H9 (cell line): ENCODE measurements around the gene NUBPL. TPM values are rescaled to one million over a fixed set of nuclear protein-coding genes. Genes with fewer than 3 reads are reported as not detected.
"Not testable (repeated sequence)": the region's sequence is repeated elsewhere in the genome, so short reads cannot be mapped to it uniquely, and the experiment has no call there.

ENCODE experiments used
- DNase-seq: peaks from one replicate; pipeline ENCODE4 v3.0.0-alpha.2; 2017
- H2AFZ ChIP-seq: one replicate; pipeline ENCODE4 v1.6.1; 2013; ENCODE audit warnings: mild to moderate bottlenecking, low read length, control low read depth, moderate library complexity
- H2AK5ac ChIP-seq: 2 replicates; pipeline ENCODE4 v1.6.1; 2013; ENCODE audit warnings: low read length, control low read depth, mixed read lengths; ENCODE audit not compliant: insufficient read length
- H2BK120ac ChIP-seq: one replicate; pipeline ENCODE4 v1.6.1; 2013; ENCODE audit warnings: low read depth, mild to moderate bottlenecking, low read length, control low read depth, inconsistent platforms; ENCODE audit not compliant: poor library complexity, severe bottlenecking
- H2BK12ac ChIP-seq: 2 replicates; pipeline ENCODE4 v1.6.1; 2013; ENCODE audit warnings: low read length, control low read depth, mixed read lengths, low read depth; ENCODE audit not compliant: insufficient read length
- H2BK15ac ChIP-seq: 2 replicates; pipeline ENCODE4 v1.6.1; 2013; ENCODE audit warnings: low read depth, low read length, control low read depth
- H2BK20ac ChIP-seq: one replicate; pipeline ENCODE4 v1.6.1; 2013; ENCODE audit warnings: low read depth, mild to moderate bottlenecking, low read length, control low read depth, inconsistent platforms; ENCODE audit not compliant: poor library complexity, severe bottlenecking
- H2BK5ac ChIP-seq: 2 replicates; pipeline ENCODE4 v1.6.1; 2013; ENCODE audit warnings: low read length, control low read depth, mixed read lengths; ENCODE audit not compliant: insufficient read length
- H3K14ac ChIP-seq: 2 replicates; pipeline ENCODE4 v1.6.1; 2013; ENCODE audit warnings: low read length, control low read depth; ENCODE audit not compliant: insufficient read depth
- H3K18ac ChIP-seq: 2 replicates; pipeline ENCODE4 v1.6.1; 2013; ENCODE audit warnings: low read depth, mild to moderate bottlenecking, mixed read lengths, low read length, control low read depth; ENCODE audit not compliant: insufficient read length
- H3K23ac ChIP-seq: 2 replicates; pipeline ENCODE4 v1.6.1; 2013; ENCODE audit warnings: low read length, control low read depth, mixed read lengths, low read depth; ENCODE audit not compliant: insufficient read length
- H3K23me2 ChIP-seq: 2 replicates; pipeline ENCODE4 v1.6.1; 2013; ENCODE audit warnings: low read depth, mild to moderate bottlenecking, mixed read lengths, low read length, control low read depth; ENCODE audit not compliant: insufficient read length, poor library complexity, severe bottlenecking
- H3K27ac ChIP-seq: 2 replicates; pipeline ENCODE4 v1.5.1; 2013; ENCODE audit warnings: low read length, control low read depth, mixed read lengths, low read depth; ENCODE audit not compliant: insufficient read length
- H3K27me3 ChIP-seq: 2 replicates; pipeline ENCODE4 v1.6.1; 2013; ENCODE audit warnings: low read length, control low read depth, inconsistent platforms; ENCODE audit not compliant: insufficient read depth
- H3K4ac ChIP-seq: 2 replicates; pipeline ENCODE4 v1.6.1; 2013; ENCODE audit warnings: low read depth, mild to moderate bottlenecking, control low read depth, inconsistent platforms, low read length, moderate library complexity
- H3K4me1 ChIP-seq: 2 replicates; pipeline ENCODE4 v1.6.1; 2013; ENCODE audit warnings: low read length, control low read depth, inconsistent platforms; ENCODE audit not compliant: insufficient read depth
- H3K4me2 ChIP-seq: 2 replicates; pipeline ENCODE4 v1.6.1; 2013; ENCODE audit warnings: low read length, control low read depth, mixed read lengths; ENCODE audit not compliant: insufficient read length, insufficient read depth
- H3K56ac ChIP-seq: 2 replicates; pipeline ENCODE4 v1.6.1; 2013; ENCODE audit warnings: low read depth, mild to moderate bottlenecking, mixed read lengths, low read length, control low read depth; ENCODE audit not compliant: insufficient read length
- H3K79me1 ChIP-seq: 2 replicates; pipeline ENCODE4 v1.6.1; 2013; ENCODE audit warnings: low read depth, mild to moderate bottlenecking, moderate library complexity, low read length, control low read depth, inconsistent platforms; ENCODE audit not compliant: insufficient read depth, poor library complexity, severe bottlenecking
- H3K79me2 ChIP-seq: 2 replicates; pipeline ENCODE4 v1.6.1; 2013; ENCODE audit warnings: low read length, control low read depth, inconsistent platforms; ENCODE audit not compliant: insufficient read depth
- H3K9ac ChIP-seq: 2 replicates; pipeline ENCODE4 v1.6.1; 2013; ENCODE audit warnings: low read length, control low read depth, mixed read lengths; ENCODE audit not compliant: insufficient read length; ENCODE audit errors: extremely low read depth
- H3K9me3 ChIP-seq: one replicate; pipeline ENCODE4 v1.6.1; 2013; ENCODE audit warnings: low read depth, low read length, inconsistent platforms; ENCODE audit not compliant: control insufficient read depth
- H3T11ph ChIP-seq: one replicate; pipeline ENCODE4 v1.6.1; 2013; ENCODE audit warnings: mild to moderate bottlenecking, low read length, control low read depth, inconsistent platforms
- H4K20me1 ChIP-seq: one replicate; pipeline ENCODE4 v1.6.1; 2013; ENCODE audit not compliant: control insufficient read depth, insufficient read length, insufficient read depth
- H4K5ac ChIP-seq: 2 replicates; pipeline ENCODE4 v1.6.1; 2013; ENCODE audit warnings: low read depth, mild to moderate bottlenecking, mixed read lengths, low read length, control low read depth; ENCODE audit not compliant: insufficient read length
- H4K8ac ChIP-seq: replicated peaks from 2 replicates; pipeline ENCODE4 v1.6.1; 2013; ENCODE audit warnings: low read length, control low read depth, mixed read lengths, low read depth; ENCODE audit not compliant: insufficient read length
- H4K91ac ChIP-seq: 2 replicates; pipeline ENCODE4 v1.6.1; 2013; ENCODE audit warnings: low read depth, mild to moderate bottlenecking, moderate library complexity, mixed read lengths, low read length, control low read depth; ENCODE audit not compliant: insufficient read length
- H3K27ac Mint-ChIP-seq, 3 experiments: 2 replicates in 2 of 3; 3 replicates in 1 of 3; pipeline ENCODE4 v1.8.0; 2020 to 2021; ENCODE audit warnings: mixed read lengths in 3 of 3, mild to moderate bottlenecking in 1 of 3, moderate library complexity in 1 of 3
- H3K27me3 Mint-ChIP-seq: 2 replicates; pipeline ENCODE4 v1.8.0; 2021; ENCODE audit warnings: low read depth, mild to moderate bottlenecking, moderate library complexity, mixed read lengths
- H3K36me3 Mint-ChIP-seq, 3 experiments: 2 replicates in 2 of 3; 3 replicates in 1 of 3; pipeline ENCODE4 v1.8.0; 2020 to 2021; ENCODE audit warnings: low read depth in 3 of 3, mixed read lengths in 3 of 3; ENCODE audit not compliant: insufficient read depth in 1 of 3
- H3K4me1 Mint-ChIP-seq, 2 experiments: 2 replicates each; pipeline ENCODE4 v1.8.0; 2020; ENCODE audit warnings: mixed read lengths in 2 of 2
- H3K4me3 Mint-ChIP-seq, 2 experiments: 2 replicates in 1 of 2; 3 replicates in 1 of 2; pipeline ENCODE4 v1.8.0; 2020 to 2021; ENCODE audit warnings: mild to moderate bottlenecking in 2 of 2, mixed read lengths in 2 of 2, moderate library complexity in 1 of 2
- H3K9me3 Mint-ChIP-seq, 2 experiments: 2 replicates in 1 of 2; 3 replicates in 1 of 2; pipeline ENCODE4 v1.8.0; 2020; ENCODE audit warnings: mild to moderate bottlenecking in 2 of 2, mixed read lengths in 2 of 2, moderate library complexity in 1 of 2
- CTCF ChIP-seq: fragments of 200-600 bp; sonication (generic); conservative IDR thresholded peaks from 3 replicates; pipeline ENCODE4 v1.8.0; 2021; ENCODE audit warnings: antibody characterized with exemption, mild to moderate bottlenecking
- WGBS: extraction: QIAGEN DNeasy Blood & Tissue Kit; methylation state at CpG from one replicate; pipeline ENCODE4 v1.1.7; 2013; ENCODE audit warnings: missing lambda C conversion rate, low lambda C conversion rate, mixed read lengths; ENCODE audit not compliant: insufficient read length; ENCODE audit errors: extremely low coverage; 5-methylcytosine and 5-hydroxymethylcytosine counted together
- total RNA-seq: library from RNA; stranded (reverse); gene quantifications from 2 replicates; pipeline ENCODE4 v1.2.1, GENCODE V29; 2021

Gene NUBPL
- total RNA-seq, 1 experiment from 2014 or later, result 14.8 TPM

- Histone ChIP-seq H3K23me2 (no peaks in the 10 kb centered on the region), H4K5ac (no peak overlapping the region), H2AK5ac (no peak overlapping the region), H4K20me1 (no peaks in the 10 kb centered on the region), H3K56ac (no peak overlapping the region), H3K23ac (no peak overlapping the region), H3K4ac (no peak overlapping the region), H2BK15ac (no peak overlapping the region), H3K27me3 (no peaks in the 10 kb centered on the region), H3K4me1 (no peaks in the 10 kb centered on the region), H2BK20ac (no peak overlapping the region), H3K27ac (no peak overlapping the region), H3K4me2 (no peak overlapping the region), H3K9me3 (no peaks in the 10 kb centered on the region), H2BK12ac (no peak overlapping the region), H3K9ac (no peak overlapping the region), H2BK5ac (no peak overlapping the region), H2BK120ac (no peak overlapping the region), H3T11ph (no peak overlapping the region), H3K18ac (no peak overlapping the region), H2AFZ (no peak overlapping the region), H3K79me2 (no peaks in the 10 kb centered on the region), H3K14ac (no peak overlapping the region), H4K8ac (no peak overlapping the region), H4K91ac (no peak overlapping the region), H3K79me1 (no peaks in the 10 kb centered on the region)
- H3K4me1 Mint-ChIP-seq, result peaks cover 18 to 20% of the 10 kb centered on the region in 2 experiments
- no peak overlapping the region for H3K27ac Mint-ChIP-seq
- no CpG with 5 or more reads among the region's 14 CpGs for WGBS
- DNase-seq, result no peak
- peaks cover 50 to 52% of the 10 kb centered on the region in 2 experiments for H3K9me3 Mint-ChIP-seq
- no peak overlapping the region for H3K4me3 Mint-ChIP-seq
- no peak for TF ChIP-seq CTCF
- peaks cover 32 to 53% (median 45%) of the 10 kb centered on the region in 3 experiments for H3K36me3 Mint-ChIP-seq
- H3K27me3 Mint-ChIP-seq, result no peaks in the 10 kb centered on the region; the same call in 1 of the 2 replicates
Observed at GRCh38 chr14:31705731-31706130, 144.5 kb downstream of the NUBPL start.

GRCh38 chr14:31708661-31709060 is 147.5 kb downstream of the NUBPL start:
- Mint-ChIP-seq H3K9me3 (peaks cover 32 to 37% of the 10 kb centered on the region in 2 experiments), H3K36me3 (peaks cover 18 to 44% (median 36%) of the 10 kb centered on the region in 3 experiments), H3K4me1 (peaks cover 25 to 26% of the 10 kb centered on the region in 2 experiments)
- not testable (repeated sequence) for H3K56ac ChIP-seq, H3K27me3 ChIP-seq, H3K27me3 Mint-ChIP-seq, H4K20me1 ChIP-seq, H4K91ac ChIP-seq, H3K79me1 ChIP-seq, H2BK15ac ChIP-seq, H2BK12ac ChIP-seq, H3K9me3 ChIP-seq, H3K14ac ChIP-seq, H4K5ac ChIP-seq, H2BK20ac ChIP-seq, H3K4ac ChIP-seq, H3K23me2 ChIP-seq, H3K18ac ChIP-seq, H3K9ac ChIP-seq, H3T11ph ChIP-seq, H2AFZ ChIP-seq, DNase-seq, H2BK5ac ChIP-seq, H3K4me1 ChIP-seq, H4K8ac ChIP-seq, H2BK120ac ChIP-seq, H3K27ac Mint-ChIP-seq, H2AK5ac ChIP-seq, H3K79me2 ChIP-seq, H3K27ac ChIP-seq, H3K4me3 Mint-ChIP-seq, H3K4me2 ChIP-seq, H3K23ac ChIP-seq
- no CpG with 5 or more reads among the region's 7 CpGs for WGBS
